Measurements from ENCODE around the gene PCDHGB7.
"Not testable (repeated sequence)": the region's sequence is repeated elsewhere in the genome, so short reads cannot be mapped to it uniquely, and the experiment has no call there.

Gene PCDHGB7

DNA sequence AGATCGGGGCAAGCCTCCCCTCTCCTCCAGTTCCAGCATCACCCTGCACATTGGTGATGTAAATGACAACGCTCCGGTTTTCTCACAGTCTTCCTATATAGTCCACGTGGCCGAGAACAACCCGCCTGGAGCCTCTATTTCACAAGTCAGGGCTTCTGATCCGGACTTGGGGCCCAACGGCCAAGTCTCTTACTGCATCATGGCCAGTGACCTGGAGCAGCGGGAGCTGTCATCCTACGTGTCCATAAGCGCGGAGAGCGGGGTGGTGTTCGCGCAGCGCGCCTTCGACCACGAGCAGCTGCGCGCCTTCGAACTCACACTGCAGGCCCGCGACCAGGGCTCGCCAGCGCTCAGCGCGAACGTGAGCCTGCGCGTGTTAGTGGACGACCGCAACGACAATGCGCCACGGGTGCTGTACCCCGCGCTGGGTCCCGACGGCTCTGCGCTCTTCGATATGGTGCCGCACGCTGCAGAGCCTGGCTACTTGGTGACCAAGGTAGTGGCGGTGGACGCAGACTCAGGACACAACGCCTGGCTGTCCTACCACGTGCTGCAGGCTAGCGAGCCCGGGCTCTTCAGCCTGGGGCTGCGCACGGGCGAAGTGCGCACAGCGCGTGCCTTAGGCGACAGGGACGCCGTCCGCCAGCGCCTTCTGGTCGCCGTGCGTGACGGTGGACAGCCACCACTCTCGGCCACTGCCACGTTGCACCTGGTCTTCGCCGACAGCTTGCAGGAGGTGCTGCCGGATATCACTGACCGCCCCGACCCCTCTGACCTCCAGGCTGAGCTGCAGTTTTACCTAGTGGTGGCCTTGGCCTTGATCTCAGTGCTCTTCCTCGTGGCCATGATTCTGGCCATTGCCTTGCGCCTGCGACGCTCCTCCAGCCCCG, 28.1 kb upstream of the PCDHGB7 start:
- DNase-seq (ENCODE audit: low spot score): no peak
- TF ChIP-seq CTCF (IDR thresholded peaks at IDR 0.05; ENCODE audit: borderline replicate concordance, control extremely low read depth, extremely low read depth, insufficient read depth, missing control alignments): no peak
- in situ Hi-C loops (cut with MboI; ENCODE audit: low sequenced_read_pairs, unreplicated experiment): no loop called here

DNA sequence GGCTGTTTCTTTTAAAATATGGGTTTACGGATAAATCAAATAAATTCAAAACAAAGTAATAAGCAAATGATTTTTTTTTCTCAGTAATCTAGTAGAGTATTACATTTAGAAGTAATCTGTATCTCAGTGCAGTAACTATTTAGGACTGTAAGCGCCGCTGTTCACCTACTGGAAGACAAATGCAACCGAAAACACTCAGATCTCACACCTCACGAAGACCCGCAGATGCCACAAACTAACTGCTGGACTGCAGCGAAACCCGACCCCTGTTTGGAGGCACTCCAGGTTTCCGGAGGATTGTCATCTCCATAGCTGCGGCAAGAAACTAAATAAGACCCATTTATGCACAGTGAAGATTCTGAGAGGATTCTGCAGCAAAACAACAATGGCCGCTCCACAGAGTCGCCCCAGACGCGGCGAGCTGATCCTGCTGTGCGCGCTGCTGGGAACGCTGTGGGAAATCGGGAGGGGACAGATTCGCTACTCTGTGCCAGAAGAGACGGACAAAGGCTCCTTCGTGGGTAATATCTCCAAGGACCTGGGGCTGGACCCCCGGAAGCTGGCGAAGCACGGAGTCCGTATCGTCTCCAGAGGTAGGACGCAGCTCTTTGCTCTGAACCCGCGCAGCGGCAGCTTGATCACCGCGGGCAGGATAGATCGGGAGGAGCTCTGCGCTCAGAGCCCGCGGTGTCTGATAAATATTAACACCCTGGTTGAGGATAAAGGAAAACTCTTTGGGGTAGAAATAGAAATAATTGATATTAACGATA, 24.9 kb upstream of the PCDHGB7 start, which contains the start of gene PCDHGA8:
Gene PCDHGA8 (plus strand): TSS at position 205 of the 770 bp plus-strand sequence. CDS start 181 bp downstream, at position 386.
- no peak for TF ChIP-seq CTCF (IDR thresholded peaks at IDR 0.05; ENCODE audit: borderline replicate concordance, control extremely low read depth, extremely low read depth, insufficient read depth, missing control alignments)

DNA sequence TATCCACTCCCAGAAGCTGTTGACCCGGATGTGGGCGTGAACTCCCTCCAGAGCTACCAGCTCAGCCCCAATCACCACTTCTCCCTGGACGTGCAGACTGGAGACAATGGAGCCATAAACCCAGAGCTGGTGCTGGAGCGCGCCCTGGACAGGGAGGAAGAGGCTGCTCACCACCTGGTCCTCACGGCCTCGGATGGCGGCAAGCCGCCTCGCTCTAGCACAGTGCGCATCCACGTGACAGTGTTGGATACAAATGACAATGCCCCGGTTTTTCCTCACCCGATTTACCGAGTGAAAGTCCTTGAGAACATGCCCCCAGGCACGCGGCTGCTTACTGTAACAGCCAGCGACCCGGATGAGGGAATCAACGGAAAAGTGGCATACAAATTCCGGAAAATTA, 24.2 kb upstream of the PCDHGB7 start:
- in situ Hi-C loops (cut with MboI; ENCODE audit: low sequenced_read_pairs, unreplicated experiment): no loop called here
- DNase-seq (ENCODE audit: low spot score): no peak
- TF ChIP-seq CTCF (IDR thresholded peaks at IDR 0.05; ENCODE audit: borderline replicate concordance, control extremely low read depth, extremely low read depth, insufficient read depth, missing control alignments): no peak

More for the DNA sequence above, 24.9 kb upstream of the PCDHGB7 start, which contains the start of gene PCDHGA8:
- in situ Hi-C loops (cut with MboI; ENCODE audit: low sequenced_read_pairs, unreplicated experiment): no loop called here
- no peak for DNase-seq (ENCODE audit: low spot score)

DNA sequence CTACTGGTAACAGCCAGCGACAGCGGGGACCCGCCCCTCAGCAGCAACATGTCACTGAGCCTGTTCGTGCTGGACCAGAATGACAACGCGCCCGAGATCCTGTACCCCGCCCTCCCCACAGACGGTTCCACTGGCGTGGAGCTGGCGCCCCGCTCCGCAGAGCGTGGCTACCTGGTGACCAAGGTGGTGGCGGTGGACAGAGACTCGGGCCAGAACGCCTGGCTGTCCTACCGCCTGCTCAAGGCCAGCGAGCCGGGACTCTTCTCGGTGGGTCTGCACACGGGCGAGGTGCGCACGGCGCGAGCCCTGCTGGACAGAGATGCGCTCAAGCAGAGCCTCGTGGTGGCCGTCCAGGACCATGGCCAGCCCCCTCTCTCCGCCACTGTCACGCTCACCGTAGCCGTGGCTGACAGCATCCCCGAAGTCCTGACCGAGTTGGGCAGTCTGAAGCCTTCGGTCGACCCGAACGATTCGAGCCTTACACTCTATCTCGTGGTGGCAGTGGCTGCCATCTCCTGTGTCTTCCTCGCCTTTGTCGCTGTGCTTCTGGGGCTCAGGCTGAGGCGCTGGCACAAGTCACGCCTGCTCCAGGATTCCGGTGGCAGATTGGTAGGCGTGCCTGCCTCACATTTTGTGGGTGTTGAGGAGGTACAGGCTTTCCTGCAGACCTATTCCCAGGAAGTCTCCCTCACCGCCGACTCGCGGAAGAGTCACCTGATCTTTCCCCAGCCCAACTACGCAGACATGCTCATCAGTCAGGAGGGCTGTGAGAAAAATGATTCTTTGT, 22.9 kb upstream of the PCDHGB7 start:
- DNase-seq (ENCODE audit: low spot score); in situ Hi-C loops (cut with MboI; ENCODE audit: low sequenced_read_pairs, unreplicated experiment): not testable (repeated sequence)

GRCh38 chr5:141397756-141398551, 19.5 kb upstream of the PCDHGB7 start, which contains the start of gene PCDHGB5:
Gene PCDHGB5 (plus strand): TSS chr5:141397947. CDS start chr5:141398128, 181 bp downstream.
- TF ChIP-seq CTCF (IDR thresholded peaks at IDR 0.05; ENCODE audit: borderline replicate concordance, control extremely low read depth, extremely low read depth, insufficient read depth, missing control alignments): peak; percentile 73
- DNase-seq (ENCODE audit: low spot score): peak; percentile 59
- in situ Hi-C loops (cut with MboI; ENCODE audit: low sequenced_read_pairs, unreplicated experiment): not testable (repeated sequence)

GRCh38 chr5:141398608-141399007, 18.9 kb upstream of the PCDHGB7 start:
- no peak for TF ChIP-seq CTCF (IDR thresholded peaks at IDR 0.05; ENCODE audit: borderline replicate concordance, control extremely low read depth, extremely low read depth, insufficient read depth, missing control alignments)
- no peak for DNase-seq (ENCODE audit: low spot score)
- in situ Hi-C loops (cut with MboI; ENCODE audit: low sequenced_read_pairs, unreplicated experiment): no loop called here

All from GM13976 (cell line).